GM12892 (cell line): ENCODE results near the gene RFT1.

Source experiments
- POLR2A ChIP-seq: IDR thresholded peaks from 2 replicates; pipeline ENCODE4 v1.6.1; 2011; ENCODE audit warnings: low read depth, low read length, control low read depth
- POLR2AphosphoS5 ChIP-seq: IDR thresholded peaks from 2 replicates; pipeline ENCODE4 v1.6.1; 2011; ENCODE audit warnings: low read depth, low read length, control low read depth

GRCh38 chr3:53080612-53081205, 49.5 kb downstream of the RFT1 start:
- TF ChIP-seq POLR2A (no peak), POLR2AphosphoS5 (no peak)
